WTC11 (cell line): ENCODE measurements around the gene CLOCK. TPM values are rescaled to one million over a fixed set of nuclear protein-coding genes. Genes with fewer than 3 reads are reported as not detected.

Experiments
- ATAC-seq: fragments of 200-7000 bp; cut with Tn5 transposase; 2 replicates; pipeline ENCODE4 v1.10.0; 2021; ENCODE audit warnings: mild to moderate bottlenecking, moderate library complexity
- CTCF ChIA-PET: fragments of 300-600 bp; sonication (Branson Sonifier 250); formaldehyde crosslinking; loops from one replicate; lab custom pipeline; 2021; ENCODE audit warnings: antibody characterized with exemption; lab: Charles Lee
- POLR2A ChIA-PET: fragments of 350-600 bp; sonication (Branson Sonifier 250); formaldehyde crosslinking; loops from one replicate; lab custom pipeline; 2021; ENCODE audit warnings: antibody characterized with exemption; lab: Charles Lee
- DNase-seq: peaks from one replicate; pipeline ENCODE4 v3.0.0; 2021; ENCODE audit warnings: low spot score
- H3K27ac Mint-ChIP-seq: 2 replicates; pipeline ENCODE4 v1.8.0; 2021; ENCODE audit warnings: mixed read lengths
- H3K27me3 Mint-ChIP-seq: 2 replicates; pipeline ENCODE4 v1.8.0; 2021; ENCODE audit warnings: low read depth, mild to moderate bottlenecking, moderate library complexity, mixed read lengths
- H3K36me3 Mint-ChIP-seq: 2 replicates; pipeline ENCODE4 v1.8.0; 2021; ENCODE audit warnings: mixed read lengths
- H3K4me1 Mint-ChIP-seq: 2 replicates; pipeline ENCODE4 v1.8.0; 2022; ENCODE audit warnings: mixed read lengths
- H3K4me3 Mint-ChIP-seq: 2 replicates; pipeline ENCODE4 v1.8.0; 2021; ENCODE audit warnings: mild to moderate bottlenecking, moderate library complexity, mixed read lengths
- H3K9me3 Mint-ChIP-seq: 2 replicates; pipeline ENCODE4 v1.8.0; 2021; ENCODE audit warnings: mixed read lengths
- AR ChIP-seq: fragments of 250-450 bp; sonication (Bioruptor Pico); IDR thresholded peaks from 2 replicates; pipeline ENCODE4 v1.9.0; 2021; ENCODE audit warnings: mild to moderate bottlenecking
- CBFB ChIP-seq: sonication (generic); formaldehyde crosslinking; IDR thresholded peaks from 2 replicates; pipeline ENCODE4 v1.8.1; 2022; ENCODE audit warnings: mild to moderate bottlenecking, low read depth, missing genetic modification reagents
- CREB1 ChIP-seq: sonication (generic); formaldehyde crosslinking; IDR thresholded peaks from 2 replicates; pipeline ENCODE4 v1.8.0; 2023; ENCODE audit warnings: mild to moderate bottlenecking, missing genetic modification reagents
- CTCF ChIP-seq: fragments of 200-600 bp; IDR thresholded peaks from 2 replicates; pipeline ENCODE4 v1.8.0; 2022; ENCODE audit warnings: antibody characterized with exemption
- E2F4 ChIP-seq: sonication (generic); formaldehyde crosslinking; IDR thresholded peaks from 2 replicates; pipeline ENCODE4 v1.8.1; 2022; ENCODE audit warnings: low read depth, mild to moderate bottlenecking, moderate library complexity, missing genetic modification reagents, borderline replicate concordance
- E2F5 ChIP-seq: sonication (generic); formaldehyde crosslinking; IDR thresholded peaks from 2 replicates; pipeline ENCODE4 v1.8.1; 2022; ENCODE audit warnings: mild to moderate bottlenecking, moderate library complexity, missing genetic modification reagents
- ESRRA ChIP-seq: sonication (generic); formaldehyde crosslinking; IDR thresholded peaks from 2 replicates; pipeline ENCODE4 v1.8.1; 2022; ENCODE audit warnings: mild to moderate bottlenecking, missing genetic modification reagents, borderline replicate concordance
- JAZF1 ChIP-seq: fragments of 250-450 bp; sonication (Bioruptor Pico); IDR thresholded peaks from 2 replicates; pipeline ENCODE4 v1.9.0; 2021; ENCODE audit warnings: moderate library complexity, mild to moderate bottlenecking, inconsistent platforms
- NFE2L1 ChIP-seq: sonication (generic); formaldehyde crosslinking; IDR thresholded peaks from 2 replicates; pipeline ENCODE4 v1.8.1; 2023; ENCODE audit warnings: missing genetic modification reagents
- NFYB ChIP-seq: sonication (generic); formaldehyde crosslinking; conservative IDR thresholded peaks from 2 replicates; pipeline ENCODE4 v1.8.0; 2022; ENCODE audit warnings: low read depth, missing genetic modification reagents
- PRDM15 ChIP-seq: sonication (generic); formaldehyde crosslinking; IDR thresholded peaks from 2 replicates; pipeline ENCODE4 v1.8.0; 2022; ENCODE audit warnings: missing genetic modification reagents
- SMAD4 ChIP-seq: sonication (generic); formaldehyde crosslinking; IDR thresholded peaks from 2 replicates; pipeline ENCODE4 v1.8.0; 2022; ENCODE audit warnings: mild to moderate bottlenecking, missing genetic modification reagents
- ZBTB21 ChIP-seq: sonication (generic); formaldehyde crosslinking; IDR thresholded peaks from 2 replicates; pipeline ENCODE4 v1.8.1; 2023; ENCODE audit warnings: mild to moderate bottlenecking, missing genetic modification reagents, borderline replicate concordance
- ZNF317 ChIP-seq: sonication (generic); formaldehyde crosslinking; IDR thresholded peaks from 2 replicates; pipeline ENCODE4 v1.8.1; 2023; ENCODE audit warnings: low read depth, mild to moderate bottlenecking, moderate library complexity, missing genetic modification reagents, borderline replicate concordance
- ZNF416 ChIP-seq: fragments of 250-450 bp; sonication (Bioruptor Pico); IDR thresholded peaks from 2 replicates; pipeline ENCODE4 v1.9.0; 2021; ENCODE audit warnings: mild to moderate bottlenecking, inconsistent platforms
- ZNF512 ChIP-seq: sonication (generic); formaldehyde crosslinking; IDR thresholded peaks from 2 replicates; pipeline ENCODE4 v1.8.1; 2022; ENCODE audit warnings: missing genetic modification reagents, borderline replicate concordance
- ZNF532 ChIP-seq: fragments of 250-450 bp; sonication (Bioruptor Pico); IDR thresholded peaks from 2 replicates; pipeline ENCODE4 v1.9.0; 2021; ENCODE audit warnings: mild to moderate bottlenecking, borderline replicate concordance
- total RNA-seq: library from RNA; stranded (reverse); gene quantifications from 3 replicates; pipeline ENCODE4 v1.2.3, GENCODE V29; 2021

Gene CLOCK
- total RNA-seq, 1 experiment from 2014 or later, result 18.6 TPM

GRCh38 chr4:55386840-55387239 lies 159.9 kb downstream of the CLOCK start (continued):
- TF ChIP-seq CTCF, result no peak
- TF ChIP-seq JAZF1 (CRISPR knock-in tag), result no peak
- no peak for TF ChIP-seq ESRRA (CRISPR knock-in tag)
- TF ChIP-seq NFYB (CRISPR knock-in tag), result no peak
- TF ChIP-seq NFE2L1 (CRISPR knock-in tag), result no peak
- TF ChIP-seq PRDM15 (CRISPR knock-in tag), result no peak
- no peak for TF ChIP-seq E2F4

- peaks cover 6% of the 10 kb centered on the region for H3K4me1 Mint-ChIP-seq
- POLR2A ChIA-PET, result interaction anchor here (1.0 kb wide), 1 partner anchor 9 kb away, joined by 7 read pairs; the partner anchor contains the start of gene TMEM165
- H3K36me3 Mint-ChIP-seq, result no peaks in the 10 kb centered on the region
- H3K9me3 Mint-ChIP-seq, result no peaks in the 10 kb centered on the region
- no peak for TF ChIP-seq ZBTB21 (CRISPR knock-in tag)
- no peak for TF ChIP-seq ZNF512 (CRISPR knock-in tag)
- TF ChIP-seq CREB1, result no peak
- TF ChIP-seq CBFB (CRISPR knock-in tag), result no peak
- no peak for TF ChIP-seq E2F5 (CRISPR knock-in tag)
- TF ChIP-seq ZNF317, result no peak
- no peak for TF ChIP-seq SMAD4 (CRISPR knock-in tag)
- no peak for TF ChIP-seq AR (CRISPR knock-in tag)
- TF ChIP-seq ZNF416 (CRISPR knock-in tag), result no peak
- TF ChIP-seq ZNF532 (CRISPR knock-in tag), result no peak
- TF ChIP-seq NFYB (CRISPR knock-in tag), result no peak
- H3K27me3 Mint-ChIP-seq, result no peaks in the 10 kb centered on the region
- no peak overlapping the region for H3K4me3 Mint-ChIP-seq
- DNase-seq (no peak), ATAC-seq (peak; percentile 98)
- CTCF ChIA-PET, result interaction anchor here (0.6 to 1.2 kb wide), 5 partner anchors 9 to 415 kb away, joined by 3 to 4 read pairs (median 3); no protein-coding TSS in a partner anchor
- no peak overlapping the region for H3K27ac Mint-ChIP-seq
These were observed 160.6 kb downstream of the CLOCK start for GRCh38 chr4:55386073-55386472.
